Keratinocyte (primary cell): ENCODE data around the gene CERS4. TPM values are rescaled to one million over a fixed set of nuclear protein-coding genes. Genes with fewer than 3 reads are reported as not detected.

ENCODE experiments used
- DNase-seq: peaks from one replicate; pipeline ENCODE4 v3.0.0-alpha.2; 2011; ENCODE audit warnings: low read depth, missing footprints, low spot score
- FAIRE-seq: peaks from 2 replicates; lab custom pipeline; 2011; peaks lifted over from hg19 to GRCh38; lab: Jason Lieb, UNC
- H2AFZ ChIP-seq: 2 replicates; pipeline ENCODE4 v1.6.0; 2012; ENCODE audit warnings: low read length, control low read depth, inconsistent platforms; ENCODE audit not compliant: control insufficient read depth
- H3K27ac ChIP-seq: 2 replicates; pipeline ENCODE4 v1.5.1; 2011; ENCODE audit warnings: low read length; ENCODE audit not compliant: control insufficient read depth, insufficient read depth
- H3K27me3 ChIP-seq: 3 replicates; pipeline ENCODE4 v1.6.0; 2011; ENCODE audit warnings: low read length; ENCODE audit not compliant: control insufficient read depth, insufficient read depth; ENCODE audit errors: extremely low read depth
- H3K36me3 ChIP-seq, 2 experiments: 2 replicates in 1 of 2; 3 replicates in 1 of 2; pipeline ENCODE4 v1.5.1; 2011; ENCODE audit warnings: low read length in 2 of 2, mild to moderate bottlenecking in 1 of 2; ENCODE audit not compliant: control insufficient read depth in 2 of 2, insufficient read depth in 2 of 2; ENCODE audit errors: extremely low read depth in 1 of 2
- H3K4me1 ChIP-seq: 3 replicates; pipeline ENCODE4 v1.5.1; 2011; ENCODE audit warnings: low read length; ENCODE audit not compliant: control insufficient read depth, insufficient read depth; ENCODE audit errors: extremely low read depth
- H3K4me2 ChIP-seq: 3 replicates; pipeline ENCODE4 v1.6.0; 2011; ENCODE audit warnings: low read depth, low read length; ENCODE audit not compliant: control insufficient read depth, insufficient read depth; ENCODE audit errors: extremely low read depth
- H3K4me3 ChIP-seq, 3 experiments: fragments of 200-600 bp in 1 of 3; sonication (generic) in 1 of 3; 2 replicates in 2 of 3; 3 replicates in 1 of 3; pipeline ENCODE4 v1.5.1; 2011 to 2016; ENCODE audit warnings: low read length in 3 of 3, mild to moderate bottlenecking in 3 of 3, control low read depth in 2 of 3, inconsistent platforms in 1 of 3, low read depth in 1 of 3, mixed read lengths in 1 of 3, mixed run types in 1 of 3, moderate library complexity in 1 of 3; ENCODE audit not compliant: control insufficient read depth in 2 of 3, insufficient read depth in 2 of 3; ENCODE audit errors: extremely low read depth in 1 of 3
- H3K79me2 ChIP-seq: 2 replicates; pipeline ENCODE4 v1.6.0; 2012; ENCODE audit warnings: low read length; ENCODE audit not compliant: control insufficient read depth, insufficient read depth
- H3K9ac ChIP-seq: 3 replicates; pipeline ENCODE4 v1.6.0; 2011; ENCODE audit warnings: low read length; ENCODE audit not compliant: control insufficient read depth, insufficient read depth; ENCODE audit errors: extremely low read depth
- H3K9me1 ChIP-seq: 3 replicates; pipeline ENCODE4 v1.6.0; 2011; ENCODE audit warnings: low read length; ENCODE audit not compliant: control insufficient read depth, insufficient read depth; ENCODE audit errors: extremely low read depth
- H3K9me3 ChIP-seq: 2 replicates; pipeline ENCODE4 v1.5.1; 2012; ENCODE audit warnings: low read depth, low read length; ENCODE audit not compliant: control insufficient read depth
- H4K20me1 ChIP-seq: 3 replicates; pipeline ENCODE4 v1.6.0; 2011; ENCODE audit warnings: low read length; ENCODE audit not compliant: control insufficient read depth, insufficient read depth; ENCODE audit errors: extremely low read depth
- EZH2 ChIP-seq: IDR thresholded peaks from one replicate; pipeline ENCODE4 v1.6.1; 2012; ENCODE audit warnings: inconsistent platforms, mild to moderate bottlenecking, low read length, moderate library complexity
- dilution Hi-C: fragments of 300-500 bp; cut with MboI; formaldehyde crosslinking; loops from one replicate; pipeline ENCODE4 v1.7.0; 2020; ENCODE audit warnings: low sequenced_read_pairs; ENCODE audit not compliant: extremely low pct_ligation_motif_present
- polyA plus RNA-seq, 5 experiments: library from polyadenylated mRNA; depleted of rRNA in 3 of 5; stranded (reverse) in 3 of 5; stranded (forward) in 1 of 5; unstranded in 1 of 5; fragments of >200 nt; gene quantifications; 1 replicate in 1 of 5; 2 replicates in 3 of 5; 3 replicates in 1 of 5; pipeline versions ENCODE4 v1.2.1 to v1.2.3, GENCODE V29; 2011 to 2012; ENCODE audit warnings: missing spikeins in 2 of 5, low read depth in 1 of 5, low replicate concordance in 1 of 5
- TF ChIP-seq, protein P1 (sequence below), 3 experiments: IDR thresholded peaks in 1 of 3; conservative IDR thresholded peaks in 1 of 3; optimal IDR thresholded peaks in 1 of 3; 2 replicates in 2 of 3; 3 replicates in 1 of 3; pipeline versions ENCODE3 to v1.5.1; 2011; ENCODE audit warnings: low read length in 3 of 3, mild to moderate bottlenecking in 3 of 3, moderate library complexity in 2 of 3, control low read depth in 1 of 3, inconsistent platforms in 1 of 3; ENCODE audit not compliant: insufficient read depth in 2 of 3; ENCODE audit errors: extremely low read depth in 1 of 3

CERS4 gene
- polyA plus RNA-seq, 1 donor (not counting 4 experiments of a cell fraction or from before 2014, with no cell fraction given) = 19.8 TPM

DNA sequence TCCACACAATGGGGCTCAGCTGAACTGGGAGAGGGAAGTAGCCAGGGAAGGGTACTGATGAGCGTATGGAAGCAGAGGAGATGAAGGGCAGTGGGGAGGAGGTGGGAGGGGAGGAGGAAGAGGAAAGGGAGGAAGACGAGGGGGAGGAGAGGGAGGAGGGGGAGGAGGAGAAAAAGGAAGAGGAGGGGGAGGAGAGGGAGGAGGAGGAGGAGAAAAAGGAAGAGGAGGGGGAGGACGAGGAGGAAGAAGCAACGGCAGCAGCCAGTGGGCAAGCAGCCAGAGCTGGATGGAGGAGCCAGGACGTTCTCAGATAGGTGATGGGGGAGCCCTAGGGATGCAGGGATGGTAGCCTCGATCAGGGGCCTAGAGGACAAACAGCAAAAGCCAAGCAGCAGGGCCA, 5.6 kb downstream of the CERS4 start:
- DNase-seq (no peak), FAIRE-seq (no peak)
- Histone ChIP-seq H3K4me3 (no peak overlapping the region), H3K79me2 (no peaks in the 10 kb centered on the region), H2AFZ (no peak overlapping the region), H3K9me3 (no peaks in the 10 kb centered on the region), H3K36me3 (peaks cover 0 to 1% of the 10 kb centered on the region in 2 experiments), H3K4me2 (no peak overlapping the region), H3K9ac (no peak overlapping the region), H3K4me1 (peaks cover 3% of the 10 kb centered on the region), H4K20me1 (no peaks in the 10 kb centered on the region), H3K27ac (no peak overlapping the region), H3K27me3 (no peaks in the 10 kb centered on the region), H3K9me1 (no peaks in the 10 kb centered on the region)
- dilution Hi-C loops = no loop called here
- no peak for TF ChIP-seq EZH2
- TF ChIP-seq, protein P1, sequence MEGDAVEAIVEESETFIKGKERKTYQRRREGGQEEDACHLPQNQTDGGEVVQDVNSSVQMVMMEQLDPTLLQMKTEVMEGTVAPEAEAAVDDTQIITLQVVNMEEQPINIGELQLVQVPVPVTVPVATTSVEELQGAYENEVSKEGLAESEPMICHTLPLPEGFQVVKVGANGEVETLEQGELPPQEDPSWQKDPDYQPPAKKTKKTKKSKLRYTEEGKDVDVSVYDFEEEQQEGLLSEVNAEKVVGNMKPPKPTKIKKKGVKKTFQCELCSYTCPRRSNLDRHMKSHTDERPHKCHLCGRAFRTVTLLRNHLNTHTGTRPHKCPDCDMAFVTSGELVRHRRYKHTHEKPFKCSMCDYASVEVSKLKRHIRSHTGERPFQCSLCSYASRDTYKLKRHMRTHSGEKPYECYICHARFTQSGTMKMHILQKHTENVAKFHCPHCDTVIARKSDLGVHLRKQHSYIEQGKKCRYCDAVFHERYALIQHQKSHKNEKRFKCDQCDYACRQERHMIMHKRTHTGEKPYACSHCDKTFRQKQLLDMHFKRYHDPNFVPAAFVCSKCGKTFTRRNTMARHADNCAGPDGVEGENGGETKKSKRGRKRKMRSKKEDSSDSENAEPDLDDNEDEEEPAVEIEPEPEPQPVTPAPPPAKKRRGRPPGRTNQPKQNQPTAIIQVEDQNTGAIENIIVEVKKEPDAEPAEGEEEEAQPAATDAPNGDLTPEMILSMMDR (optimal IDR thresholded peaks at IDR 0.05 in 1 of 3, IDR thresholded peaks at IDR 0.05 in 1 of 3, conservative IDR thresholded peaks at IDR 0.05 in 1 of 3; ENCODE audit: extremely low read depth in 1 of 3, insufficient read depth in 2 of 3, low read length in 3 of 3) = no peak

- Histone ChIP-seq H3K9ac (no peak overlapping the region), H3K9me1 (no peaks in the 10 kb centered on the region), H3K79me2 (no peaks in the 10 kb centered on the region), H4K20me1 (no peaks in the 10 kb centered on the region), H3K9me3 (no peaks in the 10 kb centered on the region), H3K4me3 (no peak overlapping the region), H3K4me1 (no peaks in the 10 kb centered on the region), H3K27ac (no peak overlapping the region), H3K4me2 (no peak overlapping the region), H2AFZ (no peak overlapping the region), H3K27me3 (no peaks in the 10 kb centered on the region), H3K36me3 (peaks cover 0 to 1% of the 10 kb centered on the region in 2 experiments)
- dilution Hi-C loops = no loop called here
- no peak for FAIRE-seq
- no peak for DNase-seq
- TF ChIP-seq, protein P1 (optimal IDR thresholded peaks at IDR 0.05 in 1 of 3, IDR thresholded peaks at IDR 0.05 in 1 of 3, conservative IDR thresholded peaks at IDR 0.05 in 1 of 3; ENCODE audit: extremely low read depth in 1 of 3, insufficient read depth in 2 of 3, low read length in 3 of 3) = no peak
- TF ChIP-seq EZH2 = no peak
These were observed 6.6 kb downstream of the CERS4 start for GRCh38 chr19:8215783-8216182.
